Measurements from ENCODE around the gene FIS1.

- TF ChIP-seq CTCF (IDR thresholded peaks at IDR 0.05; ENCODE audit: low read depth, low read length, poor library complexity, severe bottlenecking) (peak; percentile 62), EZH2phosphoT487 (IDR thresholded peaks at IDR 0.05; ENCODE audit: borderline replicate concordance, low read length) (no peak)
These were observed 9.8 kb downstream of the FIS1 start for GRCh38 chr7:101235050-101235449.
